Left kidney (tissue), 2 donors: Measurements from ENCODE around the gene TADA2A. TPM values are rescaled to one million over a fixed set of nuclear protein-coding genes. Genes with fewer than 3 reads are reported as not detected.

Experiments
- DNase-seq: peaks from one replicate; pipeline ENCODE4 v3.0.0-alpha.2; 2013
- polyA plus RNA-seq: library from polyadenylated mRNA; unstranded; fragments of 120-200 nt; gene quantifications from one replicate; pipeline ENCODE4 v1.2.1, GENCODE V29; 2013; ENCODE audit not compliant: insufficient read length

The TADA2A gene
- polyA plus RNA-seq, 1 donor, result 28.9 TPM

DNA sequence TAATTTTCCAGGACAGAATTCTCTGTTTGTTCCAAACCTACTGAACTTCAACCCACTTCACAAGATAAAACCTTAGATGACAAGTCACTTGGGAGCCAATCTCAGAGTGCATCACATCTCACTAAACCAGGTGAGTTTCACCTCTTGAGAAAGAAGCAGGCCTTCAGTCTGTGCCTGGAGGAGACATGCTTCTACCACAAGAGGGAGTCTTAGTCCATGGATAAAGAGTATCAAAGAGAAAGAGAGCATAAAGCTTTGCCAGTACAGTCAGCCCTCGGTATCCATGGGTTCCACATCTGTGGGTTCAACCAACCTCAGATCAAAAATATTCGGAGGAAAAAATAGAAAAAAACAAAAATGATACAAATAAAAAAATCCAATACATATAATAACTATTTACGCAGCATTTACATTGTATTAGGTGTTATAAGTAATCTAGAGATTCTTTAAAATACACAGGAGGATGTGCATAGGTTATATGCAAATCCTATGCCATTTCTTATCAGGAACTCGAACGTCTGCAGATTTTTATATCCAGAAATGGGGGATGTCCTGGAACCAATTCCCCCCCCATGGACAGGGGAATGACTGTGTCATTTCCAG is 120.7 kb downstream of the TADA2A start:
- DNase-seq, result peak; percentile 41

Other genes with a start within 250 kb of the TADA2A start
- gene C17orf78, start 30.9 kb upstream of the TADA2A start, polyA plus RNA-seq, result 0.30 TPM
- 39.9 TPM for gene ACACA, start 50 bp upstream of the TADA2A start, polyA plus RNA-seq
- gene DUSP14, start 83.0 kb downstream of the TADA2A start, polyA plus RNA-seq, result 13.4 TPM
- gene SYNRG, start 202.5 kb downstream of the TADA2A start, polyA plus RNA-seq, result 47.4 TPM
- gene DDX52, start 236.6 kb downstream of the TADA2A start, polyA plus RNA-seq, result 51.9 TPM